Measurements from ENCODE around the gene SNX14.
A peak's percentile ranks its signal among the peaks of the same experiment; 100 is the strongest.

SNX14 gene

GRCh38 chr6:85641522-85641896 lies 47.9 kb upstream of the SNX14 start:
- TF ChIP-seq TEAD4 (IDR thresholded peaks at IDR 0.05) = no peak
- no peak for TF ChIP-seq YY1 (IDR thresholded peaks at IDR 0.05; ENCODE audit: low read depth)
- no peak for TF ChIP-seq CREB1 (IDR thresholded peaks at IDR 0.05; ENCODE audit: low read depth)
- TF ChIP-seq EP300 (IDR thresholded peaks at IDR 0.05; ENCODE audit: borderline replicate concordance) = no peak
- TF ChIP-seq MAX (IDR thresholded peaks at IDR 0.05) = no peak
- TF ChIP-seq TAF1 (IDR thresholded peaks at IDR 0.05; ENCODE audit: low read depth) = no peak
- TF ChIP-seq CEBPB (IDR thresholded peaks at IDR 0.05) = no peak
- no peak for TF ChIP-seq USF1 (IDR thresholded peaks at IDR 0.05)
- no peak for TF ChIP-seq ZBTB7A (IDR thresholded peaks at IDR 0.05; ENCODE audit: low read depth)
- TF ChIP-seq EGR1 (IDR thresholded peaks at IDR 0.05) = no peak

- TF ChIP-seq NFIC (IDR thresholded peaks at IDR 0.05) (no peak), MAX (IDR thresholded peaks at IDR 0.05) (no peak), TCF12 (IDR thresholded peaks at IDR 0.05; ENCODE audit: low read depth) (no peak), CREB1 (IDR thresholded peaks at IDR 0.05; ENCODE audit: low read depth) (no peak), EP300 (IDR thresholded peaks at IDR 0.05; ENCODE audit: borderline replicate concordance) (no peak), TAF1 (IDR thresholded peaks at IDR 0.05; ENCODE audit: low read depth) (no peak), FOXM1 (IDR thresholded peaks at IDR 0.05; ENCODE audit: borderline replicate concordance, low read depth) (no peak), EGR1 (IDR thresholded peaks at IDR 0.05) (no peak), CEBPB (IDR thresholded peaks at IDR 0.05) (no peak), REST (IDR thresholded peaks at IDR 0.05; ENCODE audit: low read depth) (no peak), TEAD4 (IDR thresholded peaks at IDR 0.05) (no peak), ZBTB7A (IDR thresholded peaks at IDR 0.05; ENCODE audit: low read depth) (no peak)
Measured at GRCh38 chr6:85640821-85641220, 47.2 kb upstream of the SNX14 start.

- peak; percentile 41; the same call in 1 of the 2 replicates for TF ChIP-seq NFIC (IDR thresholded peaks at IDR 0.05)
- TF ChIP-seq TAF1 (IDR thresholded peaks at IDR 0.05; ENCODE audit: low read depth) = no peak
- no peak for TF ChIP-seq TCF12 (IDR thresholded peaks at IDR 0.05; ENCODE audit: low read depth)
Measured at GRCh38 chr6:85637579-85637978, 43.9 kb upstream of the SNX14 start.

- no peak for TF ChIP-seq NFIC (IDR thresholded peaks at IDR 0.05)
- TF ChIP-seq REST (IDR thresholded peaks at IDR 0.05; ENCODE audit: low read depth) = no peak
- TF ChIP-seq CREB1 (IDR thresholded peaks at IDR 0.05; ENCODE audit: low read depth) = no peak
- no peak for TF ChIP-seq ZBTB7A (IDR thresholded peaks at IDR 0.05; ENCODE audit: low read depth)
- no peak for TF ChIP-seq MAX (IDR thresholded peaks at IDR 0.05)
- TF ChIP-seq EGR1 (IDR thresholded peaks at IDR 0.05) = no peak
- no peak for TF ChIP-seq FOXM1 (IDR thresholded peaks at IDR 0.05; ENCODE audit: borderline replicate concordance, low read depth)
- no peak for TF ChIP-seq TAF1 (IDR thresholded peaks at IDR 0.05; ENCODE audit: low read depth)
- TF ChIP-seq CEBPB (IDR thresholded peaks at IDR 0.05) = no peak
- no peak for TF ChIP-seq TEAD4 (IDR thresholded peaks at IDR 0.05)
- no peak for TF ChIP-seq TCF12 (IDR thresholded peaks at IDR 0.05; ENCODE audit: low read depth)
- no peak for TF ChIP-seq RAD21 (IDR thresholded peaks at IDR 0.05; ENCODE audit: low read depth)
- no peak for TF ChIP-seq EP300 (IDR thresholded peaks at IDR 0.05; ENCODE audit: borderline replicate concordance)
- no peak for TF ChIP-seq USF1 (IDR thresholded peaks at IDR 0.05)
Measured at GRCh38 chr6:85632164-85632942, 38.7 kb upstream of the SNX14 start.

- TF ChIP-seq ZBTB7A (IDR thresholded peaks at IDR 0.05; ENCODE audit: low read depth) (no peak), YY1 (IDR thresholded peaks at IDR 0.05; ENCODE audit: low read depth) (no peak), CEBPB (IDR thresholded peaks at IDR 0.05) (no peak), NFIC (IDR thresholded peaks at IDR 0.05) (no peak), CREB1 (IDR thresholded peaks at IDR 0.05; ENCODE audit: low read depth) (no peak), REST (IDR thresholded peaks at IDR 0.05; ENCODE audit: low read depth) (no peak), USF1 (IDR thresholded peaks at IDR 0.05) (no peak), RAD21 (IDR thresholded peaks at IDR 0.05; ENCODE audit: low read depth) (no peak), EGR1 (IDR thresholded peaks at IDR 0.05) (no peak), TAF1 (IDR thresholded peaks at IDR 0.05; ENCODE audit: low read depth) (no peak)
Measured at GRCh38 chr6:85628353-85628752, 34.7 kb upstream of the SNX14 start.

All from Ishikawa (cell line).